Measurements from ENCODE around the gene KRT86.
"Not testable (repeated sequence)": the region's sequence is repeated elsewhere in the genome, so short reads cannot be mapped to it uniquely, and the experiment has no call there.

DNA sequence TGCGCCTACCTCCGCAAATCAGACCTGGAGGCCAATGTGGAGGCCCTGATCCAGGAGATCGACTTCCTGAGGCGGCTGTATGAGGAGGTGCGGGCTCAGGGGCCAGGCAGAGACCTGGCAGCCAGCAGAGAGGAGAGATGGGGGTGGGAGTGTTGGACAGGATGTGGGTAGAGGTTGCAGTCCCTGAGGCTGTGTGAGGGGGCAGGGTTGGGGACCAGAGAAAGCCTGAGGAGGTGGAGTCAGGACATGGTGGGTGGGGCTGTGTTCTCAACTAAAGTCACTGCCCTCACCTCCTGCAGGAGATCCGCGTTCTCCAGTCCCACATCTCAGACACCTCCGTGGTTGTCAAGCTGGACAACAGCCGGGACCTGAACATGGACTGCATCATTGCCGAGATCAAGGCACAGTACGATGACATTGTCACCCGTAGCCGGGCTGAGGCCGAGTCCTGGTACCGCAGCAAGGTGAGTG lies 30.5 kb downstream of the KRT86 start:
- not testable (repeated sequence) for TF ChIP-seq CTCF (conservative IDR thresholded peaks at IDR 0.05); ZFX (IDR thresholded peaks at IDR 0.05)

Data from C4-2B (cell line).